ENCODE measurements around the gene SNX18. TPM values are rescaled to one million over a fixed set of nuclear protein-coding genes. Genes with fewer than 3 reads are reported as not detected.
"Not testable (repeated sequence)": the region's sequence is repeated elsewhere in the genome, so short reads cannot be mapped to it uniquely, and the experiment has no call there.

SNX18 gene
- total RNA-seq, 4 donors from 2014 or later: 50.4 to 89.4 (median 72.8) TPM

- Histone ChIP-seq H3K27ac (peak overlapping the region; percentile 94 to 98 (median 97)), H3K9me3 (no peaks in the 10 kb centered on the region), H3K36me3 (no peaks in the 10 kb centered on the region), H3K4me3 (replicated peaks in 1 of 3) (no peak overlapping the region), H3K27me3 (no peaks in the 10 kb centered on the region), H3K4me1 (peaks cover 58 to 65% of the 10 kb centered on the region in 2 donors)
- DNase-seq: no peak
- WGBS, 2 donors: 37 to 42% methylated on average over 4 of the region's 4 CpGs
- intact Hi-C loops (cut with DNase I): no loop called here
- no peak for TF ChIP-seq POLR2A (IDR thresholded peaks at IDR 0.05)
- no peak for TF ChIP-seq CTCF (IDR thresholded peaks at IDR 0.05)
These were observed 16.8 kb downstream of the SNX18 start for GRCh38 chr5:54534191-54535004.

- no peaks in the 10 kb centered on the region for H3K36me3 ChIP-seq
- H3K27me3 ChIP-seq: no peaks in the 10 kb centered on the region
- no peak overlapping the region for H3K4me3 ChIP-seq (replicated peaks in 1 of 3)
- no peak for DNase-seq
- H3K27ac ChIP-seq: peak overlapping the region; percentile 94 to 98 (median 97)
- H3K4me1 ChIP-seq: peaks cover 58 to 60% of the 10 kb centered on the region in 2 donors
- no peaks in the 10 kb centered on the region for H3K9me3 ChIP-seq
- intact Hi-C loops (cut with DNase I): no loop called here
- TF ChIP-seq CTCF (IDR thresholded peaks at IDR 0.05) (no peak), POLR2A (IDR thresholded peaks at IDR 0.05) (no peak)
- 84 to 90% methylated on average over 4 of the region's 4 CpGs for WGBS, 2 donors
These were observed 17.7 kb downstream of the SNX18 start for GRCh38 chr5:54535149-54535844.

- H3K36me3 ChIP-seq; H3K27ac ChIP-seq; H3K9me3 ChIP-seq; intact Hi-C loops (cut with DNase I); DNase-seq; H3K4me3 ChIP-seq (replicated peaks in 1 of 3); H3K27me3 ChIP-seq: not testable (repeated sequence)
- H3K4me1 ChIP-seq: peaks cover 54 to 57% of the 10 kb centered on the region in 2 donors
- 98% methylated on average over 6 of the region's 6 CpGs for WGBS, 2 donors
These were observed 18.8 kb downstream of the SNX18 start for GRCh38 chr5:54536375-54536774.

- H3K4me3 ChIP-seq (replicated peaks in 1 of 3); intact Hi-C loops (cut with DNase I); H3K27me3 ChIP-seq; DNase-seq; H3K36me3 ChIP-seq; H3K9me3 ChIP-seq: not testable (repeated sequence)
- 74 to 85% methylated on average over 4 of the region's 4 CpGs for WGBS, 2 donors
- Histone ChIP-seq H3K4me1 (peaks cover 50 to 57% of the 10 kb centered on the region in 2 donors), H3K27ac (peak overlapping the region in 1 of 3 donors; percentile 58)
These were observed 19.3 kb downstream of the SNX18 start for GRCh38 chr5:54536861-54537260.

- TF ChIP-seq POLR2A (IDR thresholded peaks at IDR 0.05) (no peak), CTCF (IDR thresholded peaks at IDR 0.05) (no peak)
- Histone ChIP-seq H3K27ac (peak overlapping the region; percentile 11 to 58 (median 31)), H3K36me3 (no peaks in the 10 kb centered on the region), H3K4me1 (peaks cover 53 to 59% of the 10 kb centered on the region in 2 donors), H3K27me3 (no peaks in the 10 kb centered on the region), H3K9me3 (no peaks in the 10 kb centered on the region), H3K4me3 (replicated peaks in 1 of 3) (no peak overlapping the region)
- 68 to 71% methylated on average over 2 of the region's 2 CpGs for WGBS, 2 donors
- intact Hi-C loops (cut with DNase I): no loop called here
- DNase-seq: no peak
These were observed 20.2 kb downstream of the SNX18 start for GRCh38 chr5:54537725-54538124.

GRCh38 chr5:54538156-54538555 is 20.6 kb downstream of the SNX18 start:
- Histone ChIP-seq H3K4me3 (replicated peaks in 1 of 3) (no peak overlapping the region), H3K9me3 (no peaks in the 10 kb centered on the region), H3K4me1 (peaks cover 48 to 56% of the 10 kb centered on the region in 2 donors), H3K27ac (peak overlapping the region; percentile 5 to 58 (median 11)), H3K36me3 (no peaks in the 10 kb centered on the region), H3K27me3 (no peaks in the 10 kb centered on the region)
- TF ChIP-seq POLR2A (IDR thresholded peaks at IDR 0.05): no peak
- no peak for TF ChIP-seq CTCF (IDR thresholded peaks at IDR 0.05)
- WGBS, 2 donors: 55 to 70% methylated on average over 3 of the region's 3 CpGs
- intact Hi-C loops (cut with DNase I): no loop called here
- DNase-seq: no peak

Data from thyroid gland (tissue), 4 donors.